Psoas muscle (tissue), 8 donors: ENCODE results near the gene RPL27. TPM values are rescaled to one million over a fixed set of nuclear protein-coding genes. Genes with fewer than 3 reads are reported as not detected.

Source experiments
- ATAC-seq, 4 donors: fragments of 200-7000 bp; cut with Tn5 transposase; one replicate each; pipeline ENCODE4 v1.9.1; 2020; ENCODE audit warnings: moderate library complexity in 3 of 4, mild to moderate bottlenecking in 2 of 4
- DNase-seq, 2 donors: peaks; one replicate each; pipeline ENCODE4 v3.0.0-alpha.2; 2020
- H3K27ac ChIP-seq: fragments of 200-600 bp; one replicate; pipeline ENCODE4 v1.8.0; 2022
- H3K27me3 ChIP-seq, 3 donors: fragments of 200-600 bp in 1 of 3; one replicate each; pipeline versions ENCODE4 v1.6.1 to v1.8.0; 2013 to 2022; ENCODE audit warnings: low read length in 2 of 3, mild to moderate bottlenecking in 2 of 3, moderate library complexity in 1 of 3; ENCODE audit not compliant: insufficient read depth in 3 of 3
- H3K36me3 ChIP-seq, 2 donors: fragments of 200-600 bp in 1 of 2; one replicate each; pipeline versions ENCODE4 v1.6.1 to v1.8.0; 2013 to 2022; ENCODE audit warnings: low read depth in 1 of 2, mild to moderate bottlenecking in 1 of 2, moderate library complexity in 1 of 2; ENCODE audit not compliant: insufficient read depth in 1 of 2
- H3K4me1 ChIP-seq: fragments of 200-600 bp; one replicate; pipeline ENCODE4 v1.8.0; 2022
- H3K4me3 ChIP-seq: fragments of 200-600 bp; one replicate; pipeline ENCODE4 v1.8.0; 2022; ENCODE audit warnings: mild to moderate bottlenecking
- H3K9me3 ChIP-seq: fragments of 200-600 bp; one replicate; pipeline ENCODE4 v1.8.0; 2022
- CTCF ChIP-seq: fragments of 200-600 bp; IDR thresholded peaks from one replicate; pipeline ENCODE4 v1.8.0; 2022; ENCODE audit warnings: antibody characterized with exemption
- WGBS, 3 donors: extraction: QIAGEN DNeasy Blood & Tissue Kit; methylation state at CpG; one replicate each; pipeline versions ENCODE4 v1.1.6 to v1.1.7; 2013; 5-methylcytosine and 5-hydroxymethylcytosine counted together
- intact Hi-C, 2 donors: fragments of 100-400 bp; cut with DNase I; formaldehyde crosslinking; loops; one replicate each; pipeline versions ENCODE4 v1.11.0 to v1.14.2; 2022
- polyA plus RNA-seq, 3 donors: library from polyadenylated mRNA; stranded (reverse); fragments of 200-250 nt; gene quantifications; one replicate each; pipeline ENCODE4 v1.2.3, GENCODE V29; 2013
- total RNA-seq, 4 donors: library from RNA; stranded (reverse); fragmentation: NEBNext Ultra II Directional in 2 of 4; extraction: Animal tissue kit (Norgen Biotek cat#: 25700) in 2 of 4; gene quantifications; one replicate each; pipeline versions ENCODE4 v1.2.1 to v1.2.4, GENCODE V29; 2021 to 2023
- donor health status: healthy with polysubstance abuse.
- donor health status: DM: no; HTN: no; CAD: no; lungs with moderate emphysema.
- donor health status: Bipolar disorder and iron deficiency.
- donor health status: healthy.
- donor health status: DM: yes; HTN: yes; CAD: no.
- donor health status: DM: no; HTN: no; CAD: no.
- donor health status: DM: no; HTN: no; CAD: no.
- donor health status: DM: yes; HTN: yes; CAD: no.

RPL27 gene
- total and polyA plus RNA-seq, 7 donors = 506 to 3,118 (median 1,045) TPM

GRCh38 chr17:43042025-43042628, 43.9 kb downstream of the RPL27 start:
- no peaks in the 10 kb centered on the region for H3K4me1 ChIP-seq
- WGBS, 3 donors = 75 to 77% (median 76%) methylated on average over 5 of the region's 5 CpGs
- intact Hi-C loops = no loop called here
- peaks cover 0 to 7% of the 10 kb centered on the region in 2 donors for H3K36me3 ChIP-seq
- no peak for DNase-seq
- H3K27ac ChIP-seq = no peak overlapping the region
- TF ChIP-seq CTCF = no peak
- no peaks in the 10 kb centered on the region for H3K27me3 ChIP-seq
- ATAC-seq = no peak
- H3K4me3 ChIP-seq = no peak overlapping the region
- H3K9me3 ChIP-seq = no peaks in the 10 kb centered on the region

GRCh38 chr17:43043307-43043706, 45.1 kb downstream of the RPL27 start:
- intact Hi-C loops = no loop called here
- H3K9me3 ChIP-seq = no peaks in the 10 kb centered on the region
- H3K27ac ChIP-seq = no peak overlapping the region
- peaks cover 0 to 7% of the 10 kb centered on the region in 2 donors for H3K36me3 ChIP-seq
- ATAC-seq (no peak), DNase-seq (no peak)
- H3K4me3 ChIP-seq = no peak overlapping the region
- no peaks in the 10 kb centered on the region for H3K27me3 ChIP-seq
- no peaks in the 10 kb centered on the region for H3K4me1 ChIP-seq
- TF ChIP-seq CTCF = no peak

- ATAC-seq = no peak
- H3K4me3 ChIP-seq = no peak overlapping the region
- intact Hi-C loops = no loop called here
Measured at GRCh38 chr17:43044024-43044423, 45.8 kb downstream of the RPL27 start.

GRCh38 chr17:43051969-43052368, 53.8 kb downstream of the RPL27 start:
- intact Hi-C loops = no loop called here
- no peak overlapping the region for H3K4me3 ChIP-seq
- no peaks in the 10 kb centered on the region for H3K27me3 ChIP-seq
- ATAC-seq (no peak), DNase-seq (no peak)
- no peaks in the 10 kb centered on the region for H3K9me3 ChIP-seq
- H3K27ac ChIP-seq = no peak overlapping the region
- H3K4me1 ChIP-seq = no peaks in the 10 kb centered on the region
- TF ChIP-seq CTCF = no peak
- WGBS, 3 donors = 89 to 95% (median 90%) methylated on average over 1 of the region's 1 CpG
- peaks cover 0 to 34% of the 10 kb centered on the region in 2 donors for H3K36me3 ChIP-seq

More at GRCh38 chr17:43044024-43044423, 45.8 kb downstream of the RPL27 start:
- Histone ChIP-seq H3K27ac (no peak overlapping the region), H3K4me1 (no peaks in the 10 kb centered on the region), H3K9me3 (no peaks in the 10 kb centered on the region), H3K27me3 (no peaks in the 10 kb centered on the region), H3K36me3 (peaks cover 0 to 7% of the 10 kb centered on the region in 2 donors)
- DNase-seq = no peak
- 90 to 93% (median 91%) methylated on average over 4 of the region's 4 CpGs for WGBS, 3 donors
- no peak for TF ChIP-seq CTCF

Other genes with a start within 250 kb of the RPL27 start
- 10 to 100 TPM in 3 of 4 donors, 1 to 10 TPM in 1; 9.2 to 39.8 (median 18.7) TPM for gene RAMP2, start 237.2 kb upstream of the RPL27 start, total RNA-seq
- gene RAMP2, start 237.2 kb upstream of the RPL27 start, polyA plus RNA-seq = 10 to 100 TPM; 17.5 to 21.9 (median 21.4) TPM
- 10 to 100 TPM; 38.6 to 45.2 (median 39.8) TPM for gene VPS25, start 225.0 kb upstream of the RPL27 start, total RNA-seq
- gene VPS25, start 225.0 kb upstream of the RPL27 start, polyA plus RNA-seq = 10 to 100 TPM; 46.0 to 73.3 (median 72.8) TPM
- gene WNK4, start 217.8 kb upstream of the RPL27 start, total RNA-seq = under 1 TPM in 3 of 4 donors, not detected in 1; 0.08 to 0.30 (median 0.09) TPM
- gene WNK4, start 217.8 kb upstream of the RPL27 start, polyA plus RNA-seq = under 1 TPM in 1 of 3 donors, not detected in 2; 0.01 TPM
- gene COA3, start 199.7 kb upstream of the RPL27 start, total RNA-seq = 10 to 100 TPM; 69.1 to 85.2 (median 83.9) TPM
- gene COA3, start 199.7 kb upstream of the RPL27 start, polyA plus RNA-seq = 100 to 1,000 TPM; 126 to 167 (median 130) TPM
- gene CNTD1, start 199.6 kb upstream of the RPL27 start, total RNA-seq = 1 to 10 TPM in 1 of 4 donors, under 1 TPM in 2, not detected in 1; 0.74 to 1.3 (median 0.79) TPM
- gene CNTD1, start 199.6 kb upstream of the RPL27 start, polyA plus RNA-seq = 1 to 10 TPM in 1 of 3 donors, under 1 TPM in 2; 0.24 to 1.0 (median 0.36) TPM
- 10 to 100 TPM; 45.9 to 85.4 (median 60.6) TPM for gene BECN1, start 174.1 kb upstream of the RPL27 start, total RNA-seq
- 100 to 1,000 TPM in 1 of 3 donors, 10 to 100 TPM in 2; 54.4 to 150 (median 69.1) TPM for gene BECN1, start 174.1 kb upstream of the RPL27 start, polyA plus RNA-seq
- 100 to 1,000 TPM in 3 of 4 donors, 10 to 100 TPM in 1; 61.7 to 105 (median 103) TPM for gene PSME3, start 165.0 kb upstream of the RPL27 start, total RNA-seq
- 100 to 1,000 TPM in 2 of 3 donors, 10 to 100 TPM in 1; 86.0 to 239 (median 204) TPM for gene PSME3, start 165.0 kb upstream of the RPL27 start, polyA plus RNA-seq
- gene AOC2, start 153.8 kb upstream of the RPL27 start, total RNA-seq = 1 to 10 TPM in 1 of 4 donors, under 1 TPM in 3; 0.49 to 1.0 (median 0.71) TPM
- 1 to 10 TPM in 1 of 3 donors, under 1 TPM in 2; 0.08 to 1.6 (median 0.60) TPM for gene AOC2, start 153.8 kb upstream of the RPL27 start, polyA plus RNA-seq
- gene AOC3, start 147.2 kb upstream of the RPL27 start, total RNA-seq = 10 to 100 TPM in 2 of 4 donors, 1 to 10 TPM in 2; 5.8 to 11.8 (median 8.5) TPM
- 1 to 10 TPM; 5.9 to 9.3 (median 8.4) TPM for gene AOC3, start 147.2 kb upstream of the RPL27 start, polyA plus RNA-seq
- gene G6PC1, start 97.6 kb upstream of the RPL27 start, total RNA-seq = not detected
- gene G6PC1, start 97.6 kb upstream of the RPL27 start, polyA plus RNA-seq = under 1 TPM in 1 of 3 donors, not detected in 2; 0.03 TPM
- gene AARSD1, start 34.0 kb upstream of the RPL27 start, total RNA-seq = 10 to 100 TPM; 29.7 to 54.6 (median 43.1) TPM
- 10 to 100 TPM; 55.2 to 68.1 (median 55.3) TPM for gene AARSD1, start 34.0 kb upstream of the RPL27 start, polyA plus RNA-seq
- gene PTGES3L, start 18.3 kb upstream of the RPL27 start, total RNA-seq = 10 to 100 TPM; 47.8 to 66.0 (median 55.3) TPM
- gene PTGES3L, start 18.3 kb upstream of the RPL27 start, polyA plus RNA-seq = 10 to 100 TPM; 43.7 to 59.5 (median 44.7) TPM
- 10 to 100 TPM in 2 of 4 donors, 1 to 10 TPM in 2; 8.7 to 16.8 (median 12.8) TPM for gene RUNDC1, start 17.9 kb upstream of the RPL27 start, total RNA-seq
- 10 to 100 TPM; 10.4 to 17.8 (median 10.6) TPM for gene RUNDC1, start 17.9 kb upstream of the RPL27 start, polyA plus RNA-seq
- 1 to 10 TPM; 4.6 to 6.5 (median 6.2) TPM for gene IFI35, start 8.4 kb downstream of the RPL27 start, total RNA-seq
- 1 to 10 TPM; 4.2 to 7.8 (median 6.5) TPM for gene IFI35, start 8.4 kb downstream of the RPL27 start, polyA plus RNA-seq
- 10 to 100 TPM; 20.0 to 50.6 (median 34.1) TPM for gene VAT1, start 24.0 kb downstream of the RPL27 start, total RNA-seq
- 10 to 100 TPM; 19.2 to 20.2 (median 19.7) TPM for gene VAT1, start 24.0 kb downstream of the RPL27 start, polyA plus RNA-seq
- under 1 TPM; 0.04 to 0.22 (median 0.16) TPM for gene RND2, start 26.8 kb downstream of the RPL27 start, total RNA-seq
- gene RND2, start 26.8 kb downstream of the RPL27 start, polyA plus RNA-seq = under 1 TPM; 0.04 to 0.09 (median 0.04) TPM
- gene BRCA1, start 126.9 kb downstream of the RPL27 start, total RNA-seq = 1 to 10 TPM; 2.3 to 6.1 (median 3.8) TPM
- 1 to 10 TPM; 1.5 to 4.6 (median 2.2) TPM for gene BRCA1, start 126.9 kb downstream of the RPL27 start, polyA plus RNA-seq
- gene NBR1, start 172.8 kb downstream of the RPL27 start, total RNA-seq = 100 to 1,000 TPM; 104 to 157 (median 133) TPM
- gene NBR1, start 172.8 kb downstream of the RPL27 start, polyA plus RNA-seq = 10 to 100 TPM; 13.7 to 91.7 (median 45.9) TPM
- gene TMEM106A, start 213.5 kb downstream of the RPL27 start, total RNA-seq = 1 to 10 TPM; 1.9 to 3.4 (median 2.6) TPM
- under 1 TPM; 0.21 to 0.60 (median 0.53) TPM for gene TMEM106A, start 213.5 kb downstream of the RPL27 start, polyA plus RNA-seq
- gene CCDC200, start 230.2 kb downstream of the RPL27 start, total RNA-seq = not detected
- under 1 TPM in 2 of 3 donors, not detected in 1; 0.38 to 0.41 TPM for gene CCDC200, start 230.2 kb downstream of the RPL27 start, polyA plus RNA-seq
- gene RNU2-1, start 235.6 kb downstream of the RPL27 start, total RNA-seq = 1,000 to 10,000 TPM; 2,334 to 4,375 (median 3,394) TPM
- not detected for gene RNU2-1, start 235.6 kb downstream of the RPL27 start, polyA plus RNA-seq